ENCODE results near the gene RPH3AL.
"Not testable (repeated sequence)": the region's sequence is repeated elsewhere in the genome, so short reads cannot be mapped to it uniquely, and the experiment has no call there.

RPH3AL gene

DNA sequence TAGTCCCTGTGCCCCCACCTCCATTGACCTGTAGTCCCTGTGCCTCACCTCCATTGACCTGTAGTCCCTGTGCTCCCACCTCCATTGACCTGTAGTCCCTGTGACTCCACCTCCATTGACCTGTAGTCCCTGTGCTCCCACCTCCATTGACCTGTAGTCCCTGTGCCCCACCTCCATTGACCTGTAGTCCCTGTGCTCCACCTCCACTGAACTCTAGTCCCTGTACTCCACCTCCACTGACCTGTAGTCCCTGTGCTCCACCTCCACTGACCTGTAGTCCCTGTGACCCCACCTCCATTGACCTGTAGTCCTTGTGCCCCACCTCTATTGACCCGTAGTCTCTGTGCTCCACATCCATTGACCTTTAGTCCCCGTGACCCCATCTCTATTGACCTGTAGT lies 37.2 kb downstream of the RPH3AL start:
- DNase-seq, result not testable (repeated sequence)

DNA sequence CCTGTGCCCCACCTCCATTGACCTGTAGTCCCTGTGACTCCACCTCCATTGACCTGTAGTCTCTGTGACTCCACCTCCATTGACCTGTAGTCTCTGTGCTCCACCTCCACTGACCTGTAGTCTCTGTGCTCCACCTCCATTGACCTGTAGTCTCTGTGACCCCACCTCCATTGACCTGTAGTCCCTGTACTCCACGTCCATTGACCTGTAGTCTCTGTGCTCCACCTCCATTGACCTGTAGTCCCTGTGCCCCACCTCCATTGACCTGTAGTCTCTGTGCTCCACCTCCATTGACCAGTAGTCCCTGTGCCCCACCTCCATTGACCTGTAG lies 38.0 kb downstream of the RPH3AL start:
- not testable (repeated sequence) for DNase-seq

DNA sequence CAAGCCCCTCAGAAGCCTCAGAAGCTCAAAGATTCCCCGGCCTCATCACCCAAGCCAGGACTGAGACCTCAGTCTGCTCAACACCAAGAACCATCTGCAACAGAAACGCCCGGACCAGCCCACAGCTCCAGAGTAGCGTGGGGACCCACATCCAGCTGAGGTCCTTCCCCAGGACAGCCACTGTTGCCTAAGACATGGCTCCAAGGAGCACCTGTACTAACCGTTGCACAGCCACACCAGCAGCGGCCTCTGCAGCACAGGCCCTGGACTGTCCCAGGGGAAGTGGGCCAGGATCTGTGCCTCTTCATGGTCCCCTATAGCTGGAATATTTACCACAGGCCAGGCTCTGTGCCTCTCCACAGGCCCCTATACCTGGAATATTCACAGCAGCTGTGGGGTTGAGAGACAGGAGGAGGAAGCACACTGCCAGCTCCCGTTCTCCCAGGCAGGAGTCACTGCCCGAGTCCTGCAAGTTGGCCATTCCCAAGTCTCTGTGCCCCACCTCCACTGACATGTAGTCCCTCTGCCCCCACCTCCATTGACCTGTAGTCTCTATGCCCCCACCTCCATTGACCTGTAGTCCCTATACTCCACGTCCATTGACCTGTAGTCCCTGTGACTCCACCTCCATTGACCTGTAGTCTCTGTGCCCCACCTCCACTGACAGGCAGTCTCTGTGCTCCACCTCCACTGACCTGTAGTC lies 38.5 kb downstream of the RPH3AL start:
- no peak for DNase-seq

DNA sequence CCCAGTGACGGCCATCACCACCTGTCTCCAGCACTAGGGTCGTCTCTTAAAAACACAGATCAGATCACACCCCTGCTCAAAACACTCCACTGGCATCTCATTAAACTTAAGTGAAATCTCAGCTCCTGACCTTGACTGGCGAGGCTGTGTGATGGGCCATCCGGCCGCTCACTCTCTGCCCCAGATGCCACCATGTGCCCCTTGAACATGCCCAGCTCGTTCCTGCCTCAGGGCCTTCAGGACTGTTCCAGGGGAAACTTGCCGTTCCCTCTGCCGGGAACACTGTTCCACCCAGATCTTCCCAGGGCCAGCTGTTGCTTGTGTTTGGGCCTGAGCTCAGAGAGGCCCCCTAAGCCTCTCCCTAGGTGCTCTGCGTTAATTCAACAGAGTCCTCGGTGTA lies 39.4 kb downstream of the RPH3AL start:
- DNase-seq, result no peak

DNA sequence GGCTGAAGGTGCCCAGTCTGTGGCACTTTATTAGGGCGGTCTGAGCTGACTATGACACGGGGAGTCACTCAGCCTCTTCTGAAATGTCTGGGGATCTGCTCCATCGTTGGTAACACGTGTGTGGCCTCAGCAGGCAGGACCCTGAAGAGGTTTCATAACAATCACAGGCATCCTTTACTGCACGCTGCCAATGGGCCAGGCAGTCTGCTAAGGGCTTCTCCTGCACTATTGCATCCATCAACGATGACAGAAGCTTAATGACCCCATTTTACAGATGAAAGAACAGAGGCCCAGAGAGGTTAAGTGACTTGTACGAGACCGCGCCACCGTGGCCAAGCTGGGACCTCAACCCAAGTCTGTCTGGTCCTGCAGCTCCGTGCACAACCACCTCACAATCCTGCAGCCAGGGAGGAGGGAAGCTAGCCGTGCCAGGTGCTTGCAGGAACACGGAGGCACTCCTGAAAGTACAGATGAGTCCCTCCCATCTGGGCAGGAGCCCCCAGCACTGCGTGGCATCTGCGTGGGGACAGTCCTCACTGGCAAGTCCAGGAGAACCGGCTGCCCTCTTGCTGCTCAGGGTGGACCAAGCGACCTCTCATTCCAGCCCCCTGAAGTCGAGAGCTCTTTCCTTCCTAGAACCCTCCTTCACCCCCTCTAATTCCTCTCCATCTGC lies 40.0 kb downstream of the RPH3AL start:
- peak; percentile 4 for DNase-seq

DNA sequence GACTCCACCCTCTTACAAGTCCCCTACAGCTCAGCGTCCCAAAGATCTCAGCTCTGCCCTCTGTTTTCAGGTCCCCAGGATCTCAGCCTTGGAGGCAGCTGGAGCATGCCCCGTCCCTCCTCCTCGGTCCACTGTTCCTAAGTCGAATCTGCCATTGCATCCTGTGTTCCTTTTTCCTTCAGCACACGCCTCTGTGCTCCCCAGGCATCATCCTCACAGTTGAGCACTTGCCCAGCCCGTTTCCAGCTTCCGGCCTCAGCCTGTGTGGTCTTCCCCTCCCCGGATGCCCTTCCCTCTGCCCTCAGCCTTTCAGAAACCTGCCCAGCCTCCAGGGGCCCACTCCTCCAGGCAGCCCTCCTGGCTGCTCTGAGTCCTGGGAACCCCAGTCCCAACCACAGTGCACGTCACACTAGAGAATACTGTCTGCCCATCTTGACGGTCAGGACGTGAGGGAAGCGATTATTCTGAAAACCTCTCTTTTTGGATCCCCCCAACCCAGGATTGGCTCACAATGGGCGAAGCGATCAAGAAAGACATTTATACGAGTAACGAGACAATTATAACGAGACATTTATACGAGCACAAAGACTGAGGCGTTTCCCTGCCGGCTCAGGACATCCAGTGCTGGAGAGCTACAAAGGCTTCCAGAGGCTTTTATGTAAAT lies 41.4 kb downstream of the RPH3AL start:
- peak; percentile 10 for DNase-seq

DNA sequence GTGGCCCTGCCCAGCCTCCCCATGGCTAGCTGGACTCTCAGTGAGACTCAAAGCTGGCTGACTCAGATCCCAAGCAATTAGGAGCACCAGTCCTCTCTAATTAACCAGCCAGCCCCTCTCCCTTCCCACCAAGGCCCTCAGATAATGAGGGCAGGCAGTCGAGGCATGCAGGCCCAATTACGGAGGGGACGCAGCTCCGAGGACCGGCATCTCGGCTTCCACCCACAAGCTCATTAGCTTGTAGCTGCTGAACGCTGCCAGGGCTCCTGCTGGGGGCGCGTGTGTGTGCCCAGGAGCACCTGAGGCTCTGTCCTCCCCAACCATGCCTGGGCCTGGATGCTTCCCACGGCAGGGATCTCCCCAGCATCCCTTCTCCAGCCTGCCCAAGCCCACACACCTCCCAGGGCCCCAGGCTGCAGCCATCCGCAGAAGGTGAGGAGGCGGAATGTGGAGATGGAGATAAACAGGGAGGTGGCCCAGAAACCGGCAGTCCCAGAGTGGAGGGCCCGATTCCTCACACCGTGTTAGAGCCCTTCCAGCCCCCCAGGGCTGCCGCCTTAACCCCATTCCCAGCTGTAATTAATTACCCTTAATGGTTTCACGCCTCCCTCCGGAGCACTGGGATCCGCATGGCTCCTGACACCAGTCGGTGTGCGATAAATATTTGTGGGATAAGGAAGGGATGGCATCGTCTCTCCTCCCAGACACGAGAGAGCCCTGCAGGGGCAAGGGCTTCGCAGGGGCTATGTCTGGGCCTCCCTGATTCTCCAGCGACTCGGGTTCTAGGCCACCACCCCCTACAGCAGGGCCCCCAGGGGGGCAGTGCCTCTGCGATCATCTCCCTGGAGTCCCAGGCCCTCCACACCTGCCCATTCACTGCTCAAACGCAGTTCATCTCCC lies 42.2 kb downstream of the RPH3AL start:
- DNase-seq, result peak; percentile 10

DNA sequence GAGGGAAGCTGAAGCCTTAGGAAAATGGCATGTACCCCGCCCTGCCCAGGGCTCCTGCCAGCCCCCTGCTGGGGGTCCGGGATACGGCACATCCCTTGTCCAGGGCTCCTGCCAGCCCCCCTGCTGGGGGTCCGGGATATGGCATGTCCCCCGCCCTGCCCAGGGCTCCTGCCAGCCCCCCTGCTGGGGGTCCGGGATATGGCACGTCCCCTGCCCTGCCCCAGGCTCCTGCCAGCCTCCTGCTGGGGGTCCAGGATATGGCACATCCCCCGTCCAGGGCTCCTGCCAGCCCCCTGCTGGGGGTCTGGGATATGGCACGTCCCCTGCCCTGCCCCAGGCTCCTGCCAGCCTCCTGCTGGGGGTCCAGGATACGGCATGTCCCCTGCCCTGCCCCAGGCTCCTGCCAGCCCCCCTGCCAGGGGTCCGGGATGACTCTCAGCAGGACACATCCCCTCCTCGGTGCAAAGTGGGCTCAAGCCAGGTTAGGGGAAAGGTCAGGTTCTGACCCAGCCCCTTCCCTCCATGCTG lies 43.2 kb downstream of the RPH3AL start:
- DNase-seq, result no peak

DNA sequence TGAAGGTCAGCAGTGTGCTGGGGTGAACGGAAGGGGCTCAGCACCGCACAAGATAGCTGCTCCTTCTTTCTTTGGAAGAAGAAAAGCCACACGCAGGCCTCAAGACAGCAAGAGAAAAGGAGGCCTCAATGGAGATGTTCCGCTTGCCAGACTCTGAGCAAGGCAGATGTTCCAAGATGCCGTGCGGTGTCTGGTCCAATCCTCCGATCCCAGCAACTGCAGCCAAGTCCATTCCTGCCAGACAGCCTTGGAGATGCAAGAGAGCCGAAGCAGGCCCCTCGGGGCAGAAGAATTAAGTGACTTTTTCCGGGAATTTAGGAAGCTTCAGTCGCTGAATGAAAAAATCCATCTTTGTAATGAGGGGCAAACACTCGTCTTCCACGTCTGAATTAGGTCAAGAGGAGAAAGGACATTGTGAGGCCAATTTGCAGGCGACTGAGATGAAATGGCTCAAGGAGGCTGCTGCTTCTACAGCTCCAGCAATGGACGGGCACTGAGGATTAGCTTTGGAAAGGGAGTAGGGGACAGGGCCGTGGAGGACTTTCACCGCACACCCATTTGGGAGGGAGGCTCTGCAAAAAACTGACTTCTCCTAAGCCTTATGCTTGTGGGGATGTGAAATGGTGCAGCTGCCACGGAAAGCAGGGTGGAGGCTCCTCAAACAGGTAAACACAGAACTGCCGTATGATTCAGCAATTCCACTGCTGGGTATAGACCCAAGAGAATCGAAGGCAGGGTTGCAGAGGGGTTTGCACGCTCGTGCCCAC lies 44.7 kb downstream of the RPH3AL start:
- peak; percentile 72 for DNase-seq

DNA sequence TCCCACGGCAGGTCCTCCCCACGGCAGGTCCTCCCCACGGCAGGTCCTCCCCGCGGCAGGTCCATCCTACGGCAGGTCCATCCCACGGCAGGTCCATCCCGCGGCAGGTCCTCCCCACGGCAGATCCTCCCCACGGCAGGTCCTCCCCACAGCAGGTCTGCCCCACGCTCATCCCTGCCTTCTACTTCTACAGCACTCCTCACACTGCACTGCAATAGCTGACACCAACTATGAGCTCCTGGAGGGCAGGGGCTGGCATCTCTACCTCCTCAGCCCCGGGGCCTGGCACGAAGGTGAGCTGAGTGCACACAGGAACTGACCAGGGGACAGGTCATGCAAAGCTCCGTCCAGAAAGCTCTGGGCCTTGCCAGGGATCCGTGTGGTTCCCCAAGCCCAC lies 45.3 kb downstream of the RPH3AL start:
- no peak for DNase-seq

DNA sequence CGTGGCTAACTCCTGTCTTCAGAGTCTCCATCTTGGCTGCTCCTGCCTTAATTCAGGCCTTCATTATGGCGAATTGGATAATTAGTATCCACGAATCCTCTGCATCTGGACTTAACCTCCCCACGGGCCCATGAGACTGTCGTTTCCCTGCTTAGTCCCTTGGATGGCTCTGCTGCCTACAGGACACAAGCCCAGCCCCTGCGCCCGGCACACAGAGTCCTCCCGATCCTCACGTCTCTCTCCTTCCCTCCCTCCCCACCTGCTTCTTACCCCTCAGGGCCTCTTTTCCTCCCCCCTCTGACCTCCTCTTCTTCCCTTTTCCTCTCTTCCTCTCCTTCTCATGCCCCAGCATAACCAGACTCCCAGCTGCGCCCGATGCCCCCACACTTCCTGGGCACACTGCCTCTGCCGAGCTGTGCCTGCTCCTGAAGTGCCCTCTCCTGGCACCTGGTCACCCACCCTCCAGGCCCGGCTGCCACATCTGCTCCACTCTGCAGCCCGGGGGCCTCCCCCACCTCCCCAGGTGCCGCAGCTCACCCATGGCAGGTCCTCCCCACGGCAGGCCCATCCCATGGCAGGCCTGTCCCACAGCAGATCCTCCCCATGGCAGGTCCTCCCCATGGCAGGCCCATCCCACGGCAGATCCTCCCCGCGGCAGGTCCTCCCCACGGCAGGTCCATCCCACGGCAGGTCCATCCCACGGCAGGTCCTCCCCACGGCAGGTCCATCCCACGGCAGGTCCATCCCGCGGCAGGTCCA lies 45.9 kb downstream of the RPH3AL start:
- DNase-seq, result no peak

DNA sequence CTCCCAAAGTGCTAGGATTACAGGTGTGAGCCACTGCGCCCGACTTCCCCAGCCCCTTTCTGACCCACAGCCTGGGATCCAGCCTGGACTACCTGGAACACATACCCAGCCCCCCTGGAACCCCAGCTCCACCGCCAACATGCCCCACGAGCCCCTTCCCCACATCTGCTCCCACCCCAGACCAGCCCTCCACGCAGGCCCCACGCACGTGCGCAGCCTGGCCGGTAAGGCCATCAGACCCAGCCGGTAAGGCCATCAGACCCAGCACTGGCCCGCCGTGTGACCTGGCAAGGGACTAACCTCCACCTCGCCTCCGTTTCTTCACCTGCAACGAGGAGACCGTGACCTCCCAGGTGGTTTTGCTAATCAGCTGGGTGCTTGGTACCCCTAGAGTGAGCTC lies 46.5 kb downstream of the RPH3AL start:
- no peak for DNase-seq

DNA sequence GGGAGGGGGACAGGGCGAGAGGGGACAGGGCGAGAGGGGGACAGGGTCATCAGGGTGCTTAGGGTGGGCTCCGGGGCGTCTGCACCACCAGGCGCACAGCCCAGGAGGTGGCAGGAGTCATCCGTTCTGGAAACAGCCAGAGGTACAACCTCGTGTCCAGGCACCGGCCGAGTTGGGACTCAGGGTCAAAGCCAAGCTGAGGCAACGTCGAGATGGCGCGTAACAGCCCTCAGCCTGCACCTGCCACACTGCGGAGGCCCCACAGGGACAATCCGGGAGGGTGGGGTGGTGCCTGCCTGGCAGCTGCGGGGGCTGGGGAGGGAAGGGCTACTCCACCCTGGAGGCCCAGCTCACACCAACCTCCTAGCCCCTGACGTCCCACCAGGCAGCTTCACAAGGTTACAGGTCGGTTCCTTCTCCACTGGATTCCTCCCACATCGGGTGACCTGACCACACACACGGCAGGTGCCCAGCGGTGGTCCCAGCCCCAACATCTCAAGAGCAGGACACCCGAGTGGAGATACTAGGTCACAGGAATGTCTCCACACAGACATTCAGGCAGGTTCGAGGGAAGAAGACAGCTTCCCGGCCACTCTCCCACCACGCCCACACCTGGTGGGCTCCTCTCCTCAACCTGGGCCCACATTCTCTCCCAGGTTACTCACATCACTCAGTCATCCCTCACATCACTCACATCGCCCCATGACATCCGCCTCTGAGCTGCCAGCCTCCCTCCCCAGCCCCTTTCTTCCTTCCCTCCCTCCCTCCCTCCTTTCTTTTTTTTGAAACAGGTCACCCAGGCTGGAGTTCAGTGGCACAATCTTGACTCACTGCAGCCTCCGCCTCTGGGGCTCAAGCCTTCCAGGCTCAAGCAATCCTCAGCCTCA lies 47.3 kb downstream of the RPH3AL start:
- DNase-seq, result no peak

DNA sequence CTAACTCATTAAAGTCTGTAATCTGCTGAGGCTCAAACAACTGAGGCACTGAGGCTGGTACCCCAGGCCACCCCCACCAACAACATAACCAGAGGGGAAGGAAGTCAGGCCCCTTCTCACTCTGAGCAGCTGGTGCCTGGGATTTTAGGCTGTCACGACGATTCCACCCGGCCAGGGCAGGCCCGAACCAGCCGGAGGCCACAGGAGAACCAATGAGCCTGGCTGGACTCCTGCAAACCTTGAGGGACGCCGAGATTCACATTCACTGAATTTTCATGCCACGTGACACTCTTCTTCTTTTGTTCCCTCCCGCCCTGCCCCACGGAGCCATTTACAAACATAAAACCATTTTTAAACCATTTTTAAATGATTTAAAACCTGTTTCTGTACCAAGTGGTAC lies 48.1 kb downstream of the RPH3AL start:
- no peak for DNase-seq

DNA sequence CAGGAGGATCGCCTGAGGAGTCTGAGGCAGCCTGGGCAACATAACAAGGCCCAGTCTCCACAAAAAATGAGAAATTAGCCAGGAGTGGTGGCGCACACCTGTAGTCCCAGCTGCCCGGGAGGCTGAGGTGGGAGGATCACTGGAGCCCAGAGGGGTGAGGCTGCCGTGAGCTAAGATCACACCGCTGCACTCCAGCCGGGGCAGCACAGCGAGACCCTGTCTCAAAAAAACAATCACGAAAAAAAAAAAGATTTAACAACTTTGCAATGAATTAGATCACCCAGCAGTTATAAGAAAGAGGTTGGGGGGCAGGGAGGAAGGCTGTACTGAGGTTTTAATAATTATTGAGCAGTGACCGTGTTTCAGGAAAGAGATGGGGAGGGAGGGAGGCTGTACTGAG lies 49.4 kb downstream of the RPH3AL start:
- no peak for DNase-seq

DNA sequence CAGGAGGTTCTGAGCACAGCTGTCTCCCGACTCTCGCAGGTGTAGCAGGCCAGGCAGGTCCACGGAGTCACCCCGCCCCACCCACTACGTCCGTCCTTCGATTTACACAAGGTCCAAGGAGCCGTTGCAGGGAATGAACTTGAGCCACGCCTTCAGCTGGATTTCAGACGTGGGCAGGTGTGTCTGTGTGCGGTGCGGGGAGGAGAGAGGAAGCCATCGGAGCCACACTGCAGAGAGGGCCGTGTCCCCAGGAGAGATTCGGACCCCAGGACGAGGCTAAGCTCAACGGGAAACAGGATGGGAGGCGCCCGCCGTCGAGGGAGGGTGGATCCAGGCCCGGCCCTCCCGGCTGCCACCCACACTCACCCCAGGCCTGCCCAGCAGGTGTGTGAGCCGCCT lies 50.3 kb downstream of the RPH3AL start:
- no peak for DNase-seq

DNA sequence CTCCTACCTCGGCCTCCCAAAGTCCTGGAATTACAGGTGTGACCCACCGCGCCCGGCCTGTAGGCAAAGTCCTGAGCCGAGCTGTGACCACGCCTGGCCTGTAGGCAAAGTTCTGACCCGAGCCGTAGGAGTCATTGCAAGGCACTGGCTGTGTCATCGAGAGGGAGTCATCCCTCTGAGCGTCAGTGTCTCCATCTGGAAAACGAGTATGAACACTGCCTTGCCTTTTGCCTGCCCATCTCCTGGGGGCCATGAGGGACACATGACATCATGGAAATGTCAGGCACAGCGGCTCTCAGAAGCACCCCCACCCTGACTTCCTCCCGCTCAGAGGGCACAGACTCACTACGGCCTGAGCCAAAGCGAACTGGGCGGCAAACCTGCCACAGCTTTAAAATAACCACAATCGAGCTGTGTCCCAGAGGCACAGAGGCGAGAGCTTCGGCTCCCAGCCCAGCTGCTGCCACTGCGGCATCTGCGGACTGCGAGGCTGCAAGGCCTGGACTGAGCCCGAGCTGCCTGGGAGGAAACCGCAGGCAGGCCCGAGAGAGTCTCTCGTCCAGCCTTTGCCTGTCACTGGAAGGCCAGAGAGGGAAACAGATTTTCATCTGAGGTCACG lies 50.8 kb downstream of the RPH3AL start:
- peak; percentile 77 for DNase-seq

DNA sequence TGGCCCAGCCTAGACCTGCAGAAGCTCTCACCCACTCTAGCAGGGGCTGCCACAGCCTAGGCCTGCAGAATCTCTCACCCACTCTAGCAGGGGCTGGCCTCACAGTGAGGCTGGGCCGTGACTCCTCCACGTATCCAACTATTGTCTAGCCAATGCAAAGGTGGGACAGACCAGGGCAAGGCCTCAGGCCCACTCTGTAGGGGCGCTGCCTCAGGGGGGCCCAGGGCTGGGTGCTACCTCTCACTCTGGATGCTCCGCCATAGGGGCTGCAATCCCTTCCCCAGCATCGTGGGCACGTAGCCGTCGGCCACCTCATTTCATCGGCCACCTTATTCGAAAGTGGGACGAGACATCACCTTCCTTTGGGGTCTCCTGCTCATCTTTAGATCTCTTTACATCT lies 51.7 kb downstream of the RPH3AL start:
- DNase-seq, result no peak

DNA sequence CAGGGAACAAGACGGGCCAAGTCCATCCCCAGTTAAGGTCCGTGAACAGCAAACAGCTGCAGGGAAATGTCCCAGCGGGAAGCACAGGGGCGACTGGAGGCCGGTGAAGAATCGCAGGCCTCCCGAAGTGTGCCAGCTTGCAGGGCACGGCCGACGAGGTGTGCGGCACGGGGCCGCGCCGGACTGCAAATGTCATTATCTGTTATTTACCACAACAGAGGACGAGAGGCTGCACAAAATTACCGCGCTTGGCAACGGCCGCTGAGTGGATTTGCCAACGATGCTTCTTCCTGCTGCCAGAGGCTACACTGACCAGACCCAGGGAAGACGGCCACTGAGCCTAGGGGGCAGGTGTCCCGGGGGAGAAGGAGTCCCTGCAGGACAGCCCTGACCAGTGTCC lies 53.1 kb downstream of the RPH3AL start:
- DNase-seq, result peak; percentile 17
